Measurements from ENCODE around the gene MCTP1. TPM values are rescaled to one million over a fixed set of nuclear protein-coding genes. Genes with fewer than 3 reads are reported as not detected.

Gene MCTP1
- total RNA-seq, 1 donor from 2014 or later = 12.8 TPM

DNA sequence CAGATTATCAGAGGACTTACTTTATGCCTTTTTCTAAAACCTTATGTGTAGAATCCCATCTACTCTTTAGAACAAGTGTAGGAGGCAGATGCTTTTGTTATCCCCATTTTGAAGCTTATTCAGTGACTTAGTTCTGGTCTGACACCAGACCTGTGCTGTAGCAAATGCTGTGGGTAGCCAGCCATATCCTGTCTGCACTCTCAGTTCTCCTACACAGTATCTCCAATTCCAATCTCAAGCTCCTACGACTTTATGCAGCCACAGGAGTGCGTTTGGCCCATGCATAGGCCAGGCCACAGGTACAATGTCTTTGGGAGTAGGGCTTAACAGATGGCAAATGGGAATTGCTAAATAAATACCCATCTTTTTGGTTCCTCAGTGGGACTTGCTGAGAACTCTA, 292.6 kb downstream of the MCTP1 start:
- intact Hi-C loops (cut with DNase I) = no loop called here
- no peaks in the 10 kb centered on the region for H3K4me1 ChIP-seq
- TF ChIP-seq POLR2A (IDR thresholded peaks at IDR 0.05) (no peak), POLR2AphosphoS5 (IDR thresholded peaks at IDR 0.05; ENCODE audit: insufficient read depth in 1 of 2, low read depth in 1 of 2) (no peak)
- TF ChIP-seq, protein P1, sequence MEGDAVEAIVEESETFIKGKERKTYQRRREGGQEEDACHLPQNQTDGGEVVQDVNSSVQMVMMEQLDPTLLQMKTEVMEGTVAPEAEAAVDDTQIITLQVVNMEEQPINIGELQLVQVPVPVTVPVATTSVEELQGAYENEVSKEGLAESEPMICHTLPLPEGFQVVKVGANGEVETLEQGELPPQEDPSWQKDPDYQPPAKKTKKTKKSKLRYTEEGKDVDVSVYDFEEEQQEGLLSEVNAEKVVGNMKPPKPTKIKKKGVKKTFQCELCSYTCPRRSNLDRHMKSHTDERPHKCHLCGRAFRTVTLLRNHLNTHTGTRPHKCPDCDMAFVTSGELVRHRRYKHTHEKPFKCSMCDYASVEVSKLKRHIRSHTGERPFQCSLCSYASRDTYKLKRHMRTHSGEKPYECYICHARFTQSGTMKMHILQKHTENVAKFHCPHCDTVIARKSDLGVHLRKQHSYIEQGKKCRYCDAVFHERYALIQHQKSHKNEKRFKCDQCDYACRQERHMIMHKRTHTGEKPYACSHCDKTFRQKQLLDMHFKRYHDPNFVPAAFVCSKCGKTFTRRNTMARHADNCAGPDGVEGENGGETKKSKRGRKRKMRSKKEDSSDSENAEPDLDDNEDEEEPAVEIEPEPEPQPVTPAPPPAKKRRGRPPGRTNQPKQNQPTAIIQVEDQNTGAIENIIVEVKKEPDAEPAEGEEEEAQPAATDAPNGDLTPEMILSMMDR (IDR thresholded peaks at IDR 0.05) = no peak
- H3K4me3 ChIP-seq = no peak overlapping the region
- no peak overlapping the region for H3K27ac ChIP-seq
- H3K9me3 ChIP-seq = no peaks in the 10 kb centered on the region
- H3K27me3 ChIP-seq = no peaks in the 10 kb centered on the region
- H3K36me3 ChIP-seq = no peaks in the 10 kb centered on the region
- no peak for DNase-seq (ENCODE audit: extremely low spot score in 2 of 2)

DNA sequence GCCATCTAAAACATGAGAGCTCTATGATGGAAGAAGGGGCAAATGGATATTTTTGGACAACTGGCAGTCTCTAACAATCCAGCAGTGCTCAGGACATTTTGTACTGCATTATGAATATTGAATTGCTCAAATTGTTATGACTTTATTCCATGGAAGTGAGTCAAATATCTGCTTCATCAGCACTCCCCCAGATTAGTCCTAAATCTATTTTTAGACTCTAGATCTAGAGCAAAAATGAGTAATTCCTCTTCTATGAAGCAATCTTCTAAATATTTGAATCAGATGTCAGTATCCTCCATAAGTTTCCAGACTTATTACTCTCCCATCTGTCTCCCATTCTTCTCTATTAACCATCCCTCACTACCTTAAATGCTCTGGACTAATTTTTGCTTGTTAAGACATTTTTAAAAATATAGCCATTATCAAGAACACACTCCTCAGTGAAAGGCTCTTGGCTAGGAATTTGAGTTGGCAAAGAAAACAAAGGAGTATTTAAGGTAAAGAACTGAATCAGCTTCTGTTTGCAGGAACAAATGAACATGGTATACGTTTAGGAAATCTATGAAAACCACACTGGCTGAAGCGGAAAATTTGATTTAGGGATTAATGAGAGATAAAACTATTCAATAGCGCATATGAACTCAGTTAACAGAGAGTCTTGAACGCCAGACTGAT, 300.9 kb downstream of the MCTP1 start:
- Histone ChIP-seq H3K9me3 (no peaks in the 10 kb centered on the region), H3K27ac (no peak overlapping the region), H3K27me3 (no peaks in the 10 kb centered on the region), H3K4me3 (no peak overlapping the region), H3K4me1 (no peaks in the 10 kb centered on the region), H3K36me3 (no peaks in the 10 kb centered on the region)
- no peak for TF ChIP-seq POLR2A (IDR thresholded peaks at IDR 0.05)
- TF ChIP-seq POLR2AphosphoS5 (IDR thresholded peaks at IDR 0.05; ENCODE audit: insufficient read depth in 1 of 2, low read depth in 1 of 2) = no peak
- TF ChIP-seq, protein P1 (IDR thresholded peaks at IDR 0.05) = no peak
- intact Hi-C loops (cut with DNase I) = no loop called here
- no peak for DNase-seq (ENCODE audit: extremely low spot score in 2 of 2)

DNA sequence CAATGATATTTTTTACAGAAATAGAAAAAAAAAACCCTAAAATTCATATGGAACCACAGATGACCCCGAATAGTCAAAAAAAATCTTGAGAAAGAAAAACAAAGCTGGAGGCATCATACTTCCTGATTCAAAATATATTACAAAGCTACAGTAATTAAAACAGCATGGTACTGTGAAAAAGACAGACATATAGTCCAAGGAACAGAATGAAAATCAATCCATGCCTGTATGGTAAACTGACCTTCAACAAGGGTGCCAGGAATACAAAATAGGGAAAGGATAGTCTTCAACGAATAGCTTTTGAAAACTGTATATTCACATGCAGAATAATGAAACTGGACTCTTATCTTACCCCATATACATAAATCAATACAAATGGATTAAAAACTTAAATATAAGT, 307.5 kb downstream of the MCTP1 start:
- Histone ChIP-seq H3K9me3 (peaks cover 5% of the 10 kb centered on the region), H3K4me1 (no peaks in the 10 kb centered on the region), H3K27ac (no peak overlapping the region), H3K4me3 (no peak overlapping the region), H3K27me3 (no peaks in the 10 kb centered on the region), H3K36me3 (no peaks in the 10 kb centered on the region)
- TF ChIP-seq POLR2A (IDR thresholded peaks at IDR 0.05) (no peak), POLR2AphosphoS5 (IDR thresholded peaks at IDR 0.05; ENCODE audit: insufficient read depth in 1 of 2, low read depth in 1 of 2) (no peak)
- TF ChIP-seq, protein P1 (IDR thresholded peaks at IDR 0.05) = no peak
- intact Hi-C loops (cut with DNase I) = no loop called here
- DNase-seq (ENCODE audit: extremely low spot score in 2 of 2) = no peak

DNA sequence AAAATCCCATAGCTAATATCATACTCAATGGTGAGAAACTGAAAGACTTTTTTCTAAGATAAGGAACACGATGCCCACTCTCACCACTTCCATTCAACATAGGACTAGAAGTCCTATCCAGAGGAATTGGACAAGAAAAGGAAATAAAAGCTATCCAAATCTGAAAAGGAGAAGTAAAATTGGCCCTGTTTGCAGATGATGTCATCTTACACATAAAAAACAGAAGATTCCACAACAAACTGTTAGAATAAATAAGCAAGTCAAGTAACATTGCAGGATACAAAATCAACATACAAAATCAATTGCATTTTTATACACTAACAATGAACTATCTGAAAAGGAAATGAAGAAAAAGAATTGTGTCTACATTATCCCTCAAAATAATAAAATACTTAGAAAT, 308.0 kb downstream of the MCTP1 start:
- TF ChIP-seq POLR2A (IDR thresholded peaks at IDR 0.05) = no peak
- TF ChIP-seq, protein P1 (IDR thresholded peaks at IDR 0.05) = no peak
- TF ChIP-seq POLR2AphosphoS5 (IDR thresholded peaks at IDR 0.05; ENCODE audit: insufficient read depth in 1 of 2, low read depth in 1 of 2) = no peak
- no peaks in the 10 kb centered on the region for H3K36me3 ChIP-seq
- H3K4me3 ChIP-seq = no peak overlapping the region
- no peaks in the 10 kb centered on the region for H3K27me3 ChIP-seq
- no peak overlapping the region for H3K27ac ChIP-seq
- intact Hi-C loops (cut with DNase I) = no loop called here
- H3K9me3 ChIP-seq = peaks cover 5% of the 10 kb centered on the region
- no peak for DNase-seq (ENCODE audit: extremely low spot score in 2 of 2)
- H3K4me1 ChIP-seq = no peaks in the 10 kb centered on the region

DNA sequence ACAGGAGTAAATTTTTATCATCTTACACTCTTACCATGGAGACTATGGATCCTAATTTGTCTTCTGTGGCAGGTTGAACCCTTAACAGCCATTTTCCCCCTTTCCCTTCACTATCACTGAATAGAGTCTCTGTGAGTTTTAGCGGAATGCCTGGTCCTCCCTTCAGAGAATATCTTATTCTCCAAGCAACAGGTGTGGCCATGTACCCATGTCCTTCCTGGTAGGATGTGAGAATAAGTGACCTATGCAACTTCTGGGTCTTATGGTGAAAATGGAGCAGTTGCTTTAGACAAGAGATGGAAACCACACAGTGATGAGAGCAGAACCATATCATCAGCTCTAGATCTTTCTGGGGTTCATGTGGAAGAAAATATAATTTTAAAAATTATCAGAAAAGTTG, 312.6 kb downstream of the MCTP1 start:
- Histone ChIP-seq H3K27ac (no peak overlapping the region), H3K4me1 (no peaks in the 10 kb centered on the region), H3K9me3 (no peaks in the 10 kb centered on the region), H3K27me3 (no peaks in the 10 kb centered on the region), H3K36me3 (no peaks in the 10 kb centered on the region), H3K4me3 (no peak overlapping the region)
- intact Hi-C loops (cut with DNase I) = no loop called here
- DNase-seq (ENCODE audit: extremely low spot score in 2 of 2) = no peak
- TF ChIP-seq POLR2AphosphoS5 (IDR thresholded peaks at IDR 0.05; ENCODE audit: insufficient read depth in 1 of 2, low read depth in 1 of 2) (no peak), POLR2A (IDR thresholded peaks at IDR 0.05) (no peak)
- TF ChIP-seq, protein P1 (IDR thresholded peaks at IDR 0.05) = no peak

All from vagina (tissue), 2 donors.